ENCODE measurements around the gene ABHD14A.

DNA sequence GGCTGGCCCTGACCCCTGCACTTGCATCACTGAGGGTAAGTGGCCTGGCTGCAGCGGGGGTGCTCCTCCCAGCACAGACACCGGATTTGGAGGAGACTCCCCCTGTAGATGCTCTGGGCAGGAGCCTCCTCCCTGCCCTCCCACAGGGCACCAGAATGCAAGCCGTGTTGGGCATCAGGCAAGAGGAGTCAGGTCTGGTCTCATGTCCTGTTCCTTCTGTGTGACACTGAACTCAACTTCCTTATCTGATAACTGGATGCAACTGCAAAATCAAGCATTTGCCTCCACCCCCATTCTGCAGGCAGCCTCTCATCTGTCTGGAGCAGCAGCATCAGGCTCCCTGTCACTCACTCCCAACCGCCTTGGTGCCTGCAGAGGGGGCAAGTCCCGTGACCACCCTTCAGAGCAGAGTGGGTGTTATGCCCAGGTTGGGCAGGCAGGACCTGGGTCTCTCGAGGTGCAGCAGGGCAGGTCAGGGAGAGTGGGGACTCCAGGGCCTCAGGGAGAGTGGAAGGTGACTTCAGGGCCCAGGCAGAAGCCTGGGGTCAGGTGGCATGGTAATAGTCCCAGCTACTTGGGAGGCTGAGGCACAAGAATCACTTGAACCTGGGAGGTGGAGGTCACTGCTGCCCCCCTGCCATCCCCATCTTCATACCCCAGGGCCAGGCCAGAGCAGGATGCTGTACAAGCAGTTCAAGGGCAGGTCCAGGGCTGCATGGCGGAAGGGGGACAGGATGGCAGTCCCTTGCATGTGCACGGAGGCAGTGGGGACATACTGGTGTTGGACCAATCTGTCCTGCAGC is 31.4 kb downstream of the ABHD14A start:
- no peak for TF ChIP-seq POLR2A (IDR thresholded peaks at IDR 0.05)
- TF ChIP-seq, protein P1, sequence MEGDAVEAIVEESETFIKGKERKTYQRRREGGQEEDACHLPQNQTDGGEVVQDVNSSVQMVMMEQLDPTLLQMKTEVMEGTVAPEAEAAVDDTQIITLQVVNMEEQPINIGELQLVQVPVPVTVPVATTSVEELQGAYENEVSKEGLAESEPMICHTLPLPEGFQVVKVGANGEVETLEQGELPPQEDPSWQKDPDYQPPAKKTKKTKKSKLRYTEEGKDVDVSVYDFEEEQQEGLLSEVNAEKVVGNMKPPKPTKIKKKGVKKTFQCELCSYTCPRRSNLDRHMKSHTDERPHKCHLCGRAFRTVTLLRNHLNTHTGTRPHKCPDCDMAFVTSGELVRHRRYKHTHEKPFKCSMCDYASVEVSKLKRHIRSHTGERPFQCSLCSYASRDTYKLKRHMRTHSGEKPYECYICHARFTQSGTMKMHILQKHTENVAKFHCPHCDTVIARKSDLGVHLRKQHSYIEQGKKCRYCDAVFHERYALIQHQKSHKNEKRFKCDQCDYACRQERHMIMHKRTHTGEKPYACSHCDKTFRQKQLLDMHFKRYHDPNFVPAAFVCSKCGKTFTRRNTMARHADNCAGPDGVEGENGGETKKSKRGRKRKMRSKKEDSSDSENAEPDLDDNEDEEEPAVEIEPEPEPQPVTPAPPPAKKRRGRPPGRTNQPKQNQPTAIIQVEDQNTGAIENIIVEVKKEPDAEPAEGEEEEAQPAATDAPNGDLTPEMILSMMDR (IDR thresholded peaks at IDR 0.05): no peak
